HepG2 (cell line): Measurements from ENCODE around the gene TNP2. TPM values are rescaled to one million over a fixed set of nuclear protein-coding genes. Genes with fewer than 3 reads are reported as not detected.

Experiments
- FUBP1 ChIP-seq: sonication (generic); formaldehyde crosslinking; IDR thresholded peaks from 2 replicates; pipeline ENCODE4 v1.5.1; 2020; ENCODE audit warnings: missing genetic modification reagents, mild to moderate bottlenecking, borderline replicate concordance
- HHEX ChIP-seq: IDR thresholded peaks from 2 replicates; pipeline ENCODE4 v1.6.1; 2016; ENCODE audit warnings: control low read depth
- HMGA1 ChIP-seq: sonication (generic); formaldehyde crosslinking; conservative IDR thresholded peaks from 2 replicates; pipeline ENCODE4 v1.4.0; 2020; ENCODE audit warnings: missing genetic modification reagents
- MATR3 ChIP-seq: sonication (generic); formaldehyde crosslinking; IDR thresholded peaks from 2 replicates; pipeline ENCODE4 v1.4.0; 2020; ENCODE audit warnings: missing genetic modification reagents
- MIER2 ChIP-seq: IDR thresholded peaks from 2 replicates; pipeline ENCODE4 v1.6.1; 2016; ENCODE audit warnings: missing biosample characterization, missing genetic modification reagents
- NFAT5 ChIP-seq: sonication (generic); formaldehyde crosslinking; IDR thresholded peaks from 2 replicates; pipeline ENCODE4 v1.4.0; 2020; ENCODE audit warnings: missing genetic modification reagents
- SIX1 ChIP-seq: sonication (generic); formaldehyde crosslinking; IDR thresholded peaks from 2 replicates; pipeline ENCODE4 v1.4.0; 2020; ENCODE audit warnings: missing genetic modification reagents, borderline replicate concordance
- SKIL ChIP-seq: sonication (generic); formaldehyde crosslinking; IDR thresholded peaks from 2 replicates; pipeline ENCODE4 v1.8.0; 2022; ENCODE audit warnings: missing genetic modification reagents, mild to moderate bottlenecking, moderate library complexity, borderline replicate concordance
- SNAPC2 ChIP-seq: sonication (generic); formaldehyde crosslinking; IDR thresholded peaks from 2 replicates; pipeline ENCODE4 v1.8.1; 2022; ENCODE audit warnings: mild to moderate bottlenecking, missing genetic modification reagents
- SP2 ChIP-seq: sonication (generic); formaldehyde crosslinking; IDR thresholded peaks from 2 replicates; pipeline ENCODE4 v1.5.1; 2020; ENCODE audit warnings: mild to moderate bottlenecking, missing genetic modification reagents
- ZBTB4 ChIP-seq: sonication (generic); formaldehyde crosslinking; IDR thresholded peaks from 2 replicates; pipeline ENCODE4 v1.4.0; 2020; ENCODE audit warnings: missing genetic modification reagents, mild to moderate bottlenecking, borderline replicate concordance
- ZBTB7B ChIP-seq: sonication (generic); formaldehyde crosslinking; IDR thresholded peaks from 2 replicates; pipeline ENCODE4 v1.4.0; 2020; ENCODE audit warnings: missing genetic modification reagents
- ZNF207 ChIP-seq: fragments of 450-650 bp; IDR thresholded peaks from 2 replicates; pipeline ENCODE4 v1.6.1; 2016; ENCODE audit warnings: antibody characterized with exemption, borderline replicate concordance
- ZNF496 ChIP-seq: sonication (generic); formaldehyde crosslinking; IDR thresholded peaks from 2 replicates; pipeline ENCODE4 v1.8.1; 2023; ENCODE audit warnings: mild to moderate bottlenecking, moderate library complexity, missing genetic modification reagents; ENCODE audit not compliant: insufficient replicate concordance
- ZNF530 ChIP-seq: sonication (generic); formaldehyde crosslinking; IDR thresholded peaks from 2 replicates; pipeline ENCODE4 v1.5.0; 2020; ENCODE audit warnings: low read depth, mild to moderate bottlenecking, missing genetic modification reagents
- ZNF776 ChIP-seq: sonication (generic); formaldehyde crosslinking; IDR thresholded peaks from 2 replicates; pipeline ENCODE4 v1.4.0; 2020; ENCODE audit warnings: mild to moderate bottlenecking, missing genetic modification reagents
- polyA plus RNA-seq, 8 experiments: library from polyadenylated mRNA; depleted of rRNA in 3 of 8; stranded (reverse) in 7 of 8; unstranded in 1 of 8; fragments of >200 nt; fragmentation: Illumina TruSeq in 4 of 8; extraction: Trizol in 4 of 8; gene quantifications; 2 replicates each; pipeline versions ENCODE4 v1.2.1 to v1.2.3, GENCODE V29; 2011 to 2016; ENCODE audit warnings: low read depth in 4 of 8, missing spikeins in 1 of 8, mixed read lengths in 1 of 8; ENCODE audit not compliant: insufficient read depth in 1 of 8
- total RNA-seq, 5 experiments: library from RNA; depleted of rRNA; stranded (reverse); fragments of >200 nt; fragmentation: Illumina TruSeq; extraction: Trizol; gene quantifications; 2 replicates each; pipeline ENCODE4 v1.2.3, GENCODE V29; 2016; ENCODE audit warnings: low read depth in 1 of 5

TNP2 gene
- total and polyA plus RNA-seq, 2 of the 13 experiments (the other 11 are each of a cell fraction or from before 2014, with no cell fraction given): not detected

GRCh38 chr16:11254913-11255736, 14.0 kb downstream of the TNP2 start (continued):
- TF ChIP-seq MATR3 (CRISPR knock-in tag) (no peak), HMGA1 (CRISPR knock-in tag) (no peak), ZBTB7B (no peak; the same call in 1 of the 2 replicates), ZNF496 (CRISPR knock-in tag) (no peak), NFAT5 (CRISPR knock-in tag) (no peak; the same call in 1 of the 2 replicates), ZNF207 (no peak), ZNF776 (CRISPR knock-in tag) (0 out of 2 replicates have a peak, but pooled peaks have one; percentile 49), SIX1 (0 out of 2 replicates have a peak, but pooled peaks have one; percentile 18), MIER2 (CRISPR knock-in tag) (no peak), FUBP1 (no peak), ZNF530 (CRISPR knock-in tag) (no peak), SNAPC2 (CRISPR knock-in tag) (no peak), SP2 (CRISPR knock-in tag) (no peak), ZBTB4 (0 out of 2 replicates have a peak, but pooled peaks have one; percentile 26), HHEX (CRISPR knock-in tag) (no peak), SKIL (CRISPR knock-in tag) (0 out of 2 replicates have a peak, but pooled peaks have one; percentile 1)
